HG02610 (cell line): ENCODE measurements around the gene IGFL1.
"Not testable (repeated sequence)": the region's sequence is repeated elsewhere in the genome, so short reads cannot be mapped to it uniquely, and the experiment has no call there.

Experiments used
- ATAC-seq: cut with Tn5 transposase; IDR thresholded peaks from one replicate; pipeline ENCODE4 v1.9.1; 2021; ENCODE audit warnings: mild to moderate bottlenecking, moderate library complexity; ENCODE audit not compliant: unreplicated experiment

Gene IGFL1

GRCh38 chr19:46229442-46229841 is at the start of gene IGFL1:
Gene IGFL1, plus strand, starts transcription at chr19:46229742. Its CDS starts 33 bp downstream, at chr19:46229775.
- no peak for ATAC-seq

DNA sequence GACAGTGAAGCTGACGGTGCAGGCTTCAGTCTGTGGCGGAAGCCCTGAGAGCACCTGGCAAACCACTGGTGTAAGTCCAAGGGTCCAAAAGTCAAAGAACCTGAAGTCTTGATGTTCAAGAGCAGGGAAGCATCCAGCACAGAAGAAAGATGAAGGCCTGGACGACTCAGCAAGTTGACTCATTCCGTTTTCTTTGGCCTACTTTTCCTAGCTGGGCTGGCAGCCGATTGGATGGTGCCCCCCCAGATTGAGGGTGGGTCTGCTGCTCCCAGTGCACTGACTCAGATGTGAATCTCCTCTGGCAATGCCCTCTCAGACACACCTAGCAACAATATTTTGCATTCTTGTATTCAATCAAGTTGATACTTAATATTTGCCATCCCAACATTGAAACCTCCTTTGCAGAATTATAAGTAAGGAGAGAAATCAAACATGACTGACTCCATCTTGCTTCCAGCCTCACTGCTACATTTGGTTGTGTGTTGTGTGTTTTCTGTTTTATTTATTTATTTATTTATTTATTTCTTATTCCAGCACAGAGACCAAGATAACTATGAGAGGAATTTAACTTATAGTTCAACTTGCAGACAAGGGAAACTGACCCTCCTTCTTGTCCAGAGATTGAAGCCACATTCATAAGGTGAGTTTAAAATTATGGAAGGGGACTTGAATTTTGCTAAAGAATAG is 48.7 kb upstream of the IGFL1 start:
- no peak for ATAC-seq

DNA sequence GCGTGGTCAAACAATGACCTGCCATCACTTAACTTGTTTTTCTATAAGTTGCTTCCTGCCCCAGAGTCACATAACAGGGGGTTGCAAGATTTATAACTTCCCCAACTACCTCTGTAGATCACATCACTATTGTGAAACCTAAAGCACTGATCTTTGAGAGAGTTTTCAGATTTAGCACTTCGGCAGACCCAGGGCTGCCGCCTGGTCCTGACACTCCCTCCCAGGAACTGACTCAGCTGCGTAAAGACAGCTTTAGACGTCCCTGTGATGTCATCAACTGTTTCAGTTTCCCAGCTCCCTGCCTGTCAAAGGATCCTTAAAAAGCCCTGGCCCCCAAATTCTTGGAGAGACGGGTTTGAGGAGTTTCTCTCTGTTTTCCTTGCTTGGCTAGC is 48.2 kb upstream of the IGFL1 start:
- no peak for ATAC-seq

- no peak for ATAC-seq
These were observed 47.1 kb upstream of the IGFL1 start for GRCh38 chr19:46182476-46182875.

- not testable (repeated sequence) for ATAC-seq
These were observed 44.5 kb upstream of the IGFL1 start for GRCh38 chr19:46184775-46185710.

GRCh38 chr19:46186101-46186716 is 43.3 kb upstream of the IGFL1 start:
- ATAC-seq = no peak

- no peak for ATAC-seq
These were observed 42.8 kb upstream of the IGFL1 start for GRCh38 chr19:46186717-46187101.

- ATAC-seq = no peak
These were observed 39.3 kb upstream of the IGFL1 start for GRCh38 chr19:46189971-46190888.

GRCh38 chr19:46191356-46191755 is 38.2 kb upstream of the IGFL1 start:
- ATAC-seq = no peak

DNA sequence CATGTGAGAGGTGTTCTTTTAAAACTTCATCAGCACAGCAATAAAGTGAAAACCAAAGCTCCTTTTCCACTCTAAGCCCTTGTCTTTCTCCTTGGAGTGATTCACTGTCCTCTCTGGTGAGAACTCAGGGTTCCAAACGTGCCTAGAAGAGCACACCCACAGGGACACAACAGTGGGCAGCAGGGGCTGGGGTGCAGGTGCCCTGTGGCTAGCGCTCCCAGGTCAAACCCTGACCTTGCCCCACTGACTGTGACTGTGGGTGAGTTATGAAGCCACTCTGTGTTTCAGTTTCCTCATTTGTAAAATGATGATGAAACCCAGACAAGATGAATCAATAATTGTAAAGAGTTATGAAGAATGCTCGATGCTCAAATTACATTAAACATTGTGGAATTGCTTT is 37.6 kb upstream of the IGFL1 start:
- no peak for ATAC-seq

DNA sequence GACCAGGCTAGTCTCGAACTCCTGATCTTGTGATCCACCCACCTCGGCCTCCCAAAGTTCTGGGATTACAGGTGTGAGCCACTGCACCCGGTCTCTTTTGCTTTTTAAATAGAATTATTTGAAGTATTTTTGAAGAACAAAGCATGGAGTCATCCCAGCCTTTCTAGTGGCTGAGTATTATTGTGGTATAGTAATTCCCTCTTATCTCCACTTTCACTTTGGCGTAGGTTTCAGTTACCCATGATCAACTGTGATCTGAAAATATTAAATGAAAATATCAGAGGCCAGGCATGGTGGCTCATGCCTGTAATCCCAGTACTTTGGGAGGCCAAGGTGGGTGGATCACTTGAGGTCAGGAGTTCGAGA is 36.9 kb upstream of the IGFL1 start:
- not testable (repeated sequence) for ATAC-seq

DNA sequence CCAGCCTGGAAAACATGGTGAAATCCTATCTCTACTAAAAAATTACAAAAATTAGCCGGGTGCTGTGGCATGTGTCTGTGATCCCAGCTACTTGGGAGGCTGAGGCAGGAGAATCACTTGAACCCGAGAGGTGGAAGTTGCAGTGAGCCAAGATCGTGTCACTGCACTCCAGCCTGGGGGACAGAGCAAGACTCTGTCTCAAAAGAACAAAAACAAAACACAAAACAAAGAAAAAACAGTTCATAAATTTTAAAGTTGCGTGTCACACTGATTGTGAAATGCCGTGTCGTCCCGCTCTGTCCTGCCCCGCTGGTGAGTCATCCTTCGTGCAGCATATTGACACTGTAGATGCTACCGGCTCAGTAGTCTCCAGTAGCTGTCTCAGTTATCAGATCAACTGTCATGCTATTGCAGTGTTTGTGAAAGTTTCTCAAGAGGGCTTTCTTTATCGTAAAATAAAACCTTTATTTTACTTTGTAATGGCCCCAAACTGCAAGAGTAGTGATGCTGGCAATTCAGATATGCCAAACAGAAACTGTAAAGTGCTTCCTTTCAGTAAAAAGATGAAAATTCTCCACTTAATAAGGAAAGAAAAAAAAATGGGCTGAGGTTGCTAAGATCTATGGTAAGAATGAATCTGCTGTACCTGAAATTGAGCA is 36.4 kb upstream of the IGFL1 start:
- no peak for ATAC-seq

DNA sequence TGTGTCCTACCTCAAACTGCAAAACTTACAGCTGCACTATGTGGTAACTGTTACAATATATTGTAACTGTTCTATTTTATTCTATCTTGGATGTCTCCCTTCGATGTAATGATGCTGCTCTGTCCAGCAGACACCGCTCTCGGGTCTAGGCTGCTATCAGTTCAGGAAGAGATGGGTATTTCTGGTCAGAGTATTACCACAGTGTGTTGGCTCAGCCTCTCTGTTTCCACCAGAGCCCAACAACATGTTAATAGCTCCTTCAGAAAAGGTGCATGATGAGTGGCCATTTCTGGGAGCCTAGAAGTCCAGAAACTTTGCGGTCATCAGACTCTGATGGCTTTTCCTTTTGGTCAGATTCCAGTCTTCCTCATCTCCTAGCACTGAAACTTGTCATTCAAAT is 35.9 kb upstream of the IGFL1 start:
- ATAC-seq = no peak

- ATAC-seq = no peak
These were observed 34.4 kb upstream of the IGFL1 start for GRCh38 chr19:46195104-46195503.

DNA sequence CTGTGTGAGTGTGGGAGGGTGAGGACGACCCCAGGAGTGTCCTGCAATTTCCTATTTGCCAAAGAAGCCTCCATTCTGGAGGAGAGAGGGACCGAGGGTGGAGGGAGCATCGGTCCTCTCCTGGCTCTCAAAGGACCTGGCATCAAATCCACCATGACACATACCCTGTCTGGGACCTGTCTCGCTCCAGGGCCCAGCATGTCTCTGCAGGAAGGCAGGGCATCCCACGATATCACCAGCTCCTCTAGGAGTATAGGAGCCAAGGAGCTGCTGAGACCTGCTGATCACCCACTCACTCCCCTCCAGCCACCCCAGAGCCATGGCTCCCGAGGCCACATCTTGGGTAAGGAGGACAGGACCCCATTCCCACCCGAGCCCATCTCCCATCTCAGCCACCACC is 33.6 kb upstream of the IGFL1 start:
- not testable (repeated sequence) for ATAC-seq

DNA sequence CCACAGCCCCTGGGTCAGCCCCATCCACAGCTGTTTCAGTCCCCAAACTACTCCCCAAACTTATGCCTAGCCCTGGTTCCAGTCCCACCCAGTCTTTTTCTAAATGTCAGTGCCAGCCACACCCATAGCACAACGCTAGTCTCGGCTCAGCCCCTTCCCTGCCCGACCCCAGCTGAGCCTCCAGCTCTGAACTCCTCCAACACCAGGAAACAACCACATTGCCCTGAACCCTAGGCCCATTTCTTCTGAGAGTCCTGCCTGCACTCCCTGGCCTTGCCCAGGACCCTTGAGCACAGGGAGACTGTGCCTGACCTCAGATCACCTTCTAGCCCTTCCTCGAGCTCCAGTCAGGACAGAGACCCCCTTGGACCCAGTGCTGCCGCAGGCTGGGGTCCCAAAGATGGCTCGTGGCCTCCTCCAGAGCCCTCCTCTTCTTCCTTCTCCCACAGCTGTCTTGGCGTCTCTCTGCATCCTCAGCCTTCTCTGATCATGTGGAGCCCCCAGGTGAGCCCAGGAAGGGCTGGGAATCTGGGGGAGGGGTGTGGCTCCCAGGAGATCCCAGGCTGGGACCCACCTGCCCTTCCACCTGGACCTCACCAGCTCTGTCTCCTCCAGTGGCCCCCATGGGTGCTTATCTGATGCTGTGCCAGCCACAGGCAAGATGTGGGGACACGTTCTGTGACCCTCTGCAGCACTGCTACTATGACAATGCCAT is 33.0 kb upstream of the IGFL1 start:
- no peak for ATAC-seq

GRCh38 chr19:46197314-46198070 is 32.0 kb upstream of the IGFL1 start:
- no peak for ATAC-seq

DNA sequence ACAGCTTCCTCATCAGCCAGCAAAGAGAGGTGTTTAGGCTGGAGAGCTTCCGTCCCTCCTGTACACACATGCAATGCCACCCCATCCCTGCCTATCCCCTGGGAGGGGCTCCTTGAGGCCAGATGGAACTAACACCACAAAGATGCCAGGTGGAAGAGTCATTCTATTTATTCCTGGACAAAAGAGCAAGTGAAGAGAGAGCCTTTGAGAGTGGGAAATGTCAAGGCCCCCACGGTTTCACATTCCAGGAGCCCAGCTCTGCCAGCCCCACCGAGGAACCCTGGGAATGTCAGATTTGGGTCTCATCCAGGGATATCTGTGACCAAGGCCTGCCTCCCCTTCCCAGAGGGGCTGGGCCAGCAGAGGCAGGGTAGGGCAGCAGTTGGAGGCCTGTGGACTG is 30.8 kb upstream of the IGFL1 start:
- no peak for ATAC-seq
